ENCODE data around the gene GALNT18.

GRCh38 chr11:11335043-11335442 lies 286.8 kb downstream of the GALNT18 start:
- no peak for TF ChIP-seq CTCF (IDR thresholded peaks at IDR 0.05; ENCODE audit: insufficient read depth, low read length, poor library complexity, severe bottlenecking)
- TF ChIP-seq EZH2phosphoT487 (conservative IDR thresholded peaks at IDR 0.05; ENCODE audit: low read length), result no peak

Measured in SU-DHL-6 (cell line).